ENCODE data around the gene ADTRP.

ADTRP gene

DNA sequence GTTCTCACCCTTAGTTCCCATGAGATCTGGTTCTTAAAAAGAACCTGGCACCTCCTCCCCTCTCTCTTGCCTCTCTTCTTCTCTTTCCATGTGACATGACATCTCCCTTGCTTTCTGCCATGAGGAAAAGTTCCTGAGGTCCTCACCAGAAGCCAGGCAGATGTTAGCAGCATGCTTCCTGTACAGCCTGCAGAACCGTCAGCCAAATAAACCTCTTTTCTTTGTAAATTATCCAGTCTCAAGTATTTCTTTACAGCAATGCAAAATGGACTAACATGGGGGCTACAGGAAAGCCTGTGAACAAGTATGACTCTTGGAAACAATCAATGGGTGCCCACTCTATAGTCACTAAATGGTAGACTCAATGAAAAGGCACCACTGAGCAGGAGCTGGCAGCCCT lies 34.5 kb downstream of the ADTRP start:
- no peak overlapping the region for H3K4me3 ChIP-seq (ENCODE audit: low read depth, low read length)
- H3K27me3 ChIP-seq (replicated peaks), result no peaks in the 10 kb centered on the region
- in situ Hi-C loops (cut with HindIII; ENCODE audit: low pct_ligation_motif_present, low sequenced_read_pairs), result no loop called here
- no peak for DNase-seq
- H3K36me3 ChIP-seq (replicated peaks), result no peaks in the 10 kb centered on the region
- TF ChIP-seq, protein P1, sequence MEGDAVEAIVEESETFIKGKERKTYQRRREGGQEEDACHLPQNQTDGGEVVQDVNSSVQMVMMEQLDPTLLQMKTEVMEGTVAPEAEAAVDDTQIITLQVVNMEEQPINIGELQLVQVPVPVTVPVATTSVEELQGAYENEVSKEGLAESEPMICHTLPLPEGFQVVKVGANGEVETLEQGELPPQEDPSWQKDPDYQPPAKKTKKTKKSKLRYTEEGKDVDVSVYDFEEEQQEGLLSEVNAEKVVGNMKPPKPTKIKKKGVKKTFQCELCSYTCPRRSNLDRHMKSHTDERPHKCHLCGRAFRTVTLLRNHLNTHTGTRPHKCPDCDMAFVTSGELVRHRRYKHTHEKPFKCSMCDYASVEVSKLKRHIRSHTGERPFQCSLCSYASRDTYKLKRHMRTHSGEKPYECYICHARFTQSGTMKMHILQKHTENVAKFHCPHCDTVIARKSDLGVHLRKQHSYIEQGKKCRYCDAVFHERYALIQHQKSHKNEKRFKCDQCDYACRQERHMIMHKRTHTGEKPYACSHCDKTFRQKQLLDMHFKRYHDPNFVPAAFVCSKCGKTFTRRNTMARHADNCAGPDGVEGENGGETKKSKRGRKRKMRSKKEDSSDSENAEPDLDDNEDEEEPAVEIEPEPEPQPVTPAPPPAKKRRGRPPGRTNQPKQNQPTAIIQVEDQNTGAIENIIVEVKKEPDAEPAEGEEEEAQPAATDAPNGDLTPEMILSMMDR (IDR thresholded peaks at IDR 0.05; ENCODE audit: low read depth, low read length, missing control alignments), result no peak
- no peak overlapping the region for H3K27ac ChIP-seq

GRCh38 chr6:11740875-11741274 lies 37.7 kb downstream of the ADTRP start:
- no peak for DNase-seq
- TF ChIP-seq, protein P1 (IDR thresholded peaks at IDR 0.05; ENCODE audit: low read depth, low read length, missing control alignments), result no peak
- in situ Hi-C loops (cut with HindIII; ENCODE audit: low pct_ligation_motif_present, low sequenced_read_pairs), result no loop called here

DNA sequence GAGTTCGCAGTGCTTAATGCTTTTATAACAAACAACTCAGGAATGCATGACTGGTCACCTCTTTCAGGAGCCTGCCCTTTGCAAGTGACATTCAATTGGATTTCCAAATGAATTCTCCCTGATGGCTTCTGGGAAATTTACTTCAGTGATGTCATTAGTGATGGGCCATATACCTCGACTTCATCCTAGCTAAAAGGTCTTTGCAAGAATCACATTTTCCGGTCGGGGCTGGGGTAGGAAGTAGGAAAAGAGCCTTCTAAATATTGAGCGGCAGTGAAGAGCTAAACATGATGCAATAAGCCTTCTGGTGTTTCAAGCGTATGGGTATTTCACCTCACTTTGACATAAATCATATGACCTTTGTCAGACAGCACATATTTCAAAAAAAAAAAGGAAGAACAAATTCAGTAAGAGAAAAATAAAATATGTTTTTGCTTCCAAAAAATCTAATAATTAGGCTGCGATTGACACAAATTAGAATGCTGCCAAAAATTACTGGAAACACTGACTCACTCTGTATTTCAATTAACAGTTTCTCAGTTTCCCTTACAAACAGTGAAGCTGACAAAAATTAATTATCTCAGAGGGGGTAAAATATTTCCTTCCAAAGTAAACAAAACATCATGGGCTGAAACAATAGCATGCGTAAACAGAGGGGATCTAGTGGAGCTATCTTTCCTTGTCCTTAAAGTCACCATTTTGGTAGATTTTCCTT lies 39.8 kb downstream of the ADTRP start:
- no peaks in the 10 kb centered on the region for H3K27me3 ChIP-seq (replicated peaks)
- TF ChIP-seq, protein P1 (IDR thresholded peaks at IDR 0.05; ENCODE audit: low read depth, low read length, missing control alignments), result no peak
- no peak overlapping the region for H3K4me3 ChIP-seq (ENCODE audit: low read depth, low read length)
- no peaks in the 10 kb centered on the region for H3K36me3 ChIP-seq (replicated peaks)
- in situ Hi-C loops (cut with HindIII; ENCODE audit: low pct_ligation_motif_present, low sequenced_read_pairs), result no loop called here
- no peak overlapping the region for H3K27ac ChIP-seq
- DNase-seq, result no peak

More at GRCh38 chr6:11740875-11741274, 37.7 kb downstream of the ADTRP start:
- no peak overlapping the region for H3K4me3 ChIP-seq (ENCODE audit: low read depth, low read length)
- H3K36me3 ChIP-seq (replicated peaks), result no peaks in the 10 kb centered on the region
- no peaks in the 10 kb centered on the region for H3K27me3 ChIP-seq (replicated peaks)
- no peak overlapping the region for H3K27ac ChIP-seq

DNA sequence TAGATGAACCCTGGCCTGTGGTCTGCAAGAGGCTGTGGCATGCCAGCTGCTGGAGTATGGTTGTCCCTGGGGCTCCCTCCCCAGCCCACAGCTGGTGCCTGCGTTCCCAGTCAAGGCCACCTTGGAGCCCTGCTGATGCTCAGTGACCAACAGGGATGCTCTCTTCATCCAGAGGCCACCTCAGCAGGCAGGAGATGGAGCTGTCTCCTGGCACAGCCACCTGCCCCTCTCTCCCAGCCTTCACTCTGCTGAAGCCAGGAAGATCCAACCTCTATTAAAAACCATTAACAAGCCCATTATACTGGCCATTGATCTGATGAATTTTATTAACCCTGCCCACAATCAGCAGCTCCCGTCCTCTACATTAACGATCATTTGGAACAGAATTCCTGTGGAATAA lies 40.4 kb downstream of the ADTRP start:
- TF ChIP-seq, protein P1 (IDR thresholded peaks at IDR 0.05; ENCODE audit: low read depth, low read length, missing control alignments), result no peak
- Histone ChIP-seq H3K36me3 (replicated peaks) (no peaks in the 10 kb centered on the region), H3K4me3 (ENCODE audit: low read depth, low read length) (no peak overlapping the region), H3K27ac (no peak overlapping the region), H3K27me3 (replicated peaks) (no peaks in the 10 kb centered on the region)
- in situ Hi-C loops (cut with HindIII; ENCODE audit: low pct_ligation_motif_present, low sequenced_read_pairs), result no loop called here
- no peak for DNase-seq

- Histone ChIP-seq H3K27me3 (replicated peaks) (no peaks in the 10 kb centered on the region), H3K27ac (no peak overlapping the region), H3K4me3 (ENCODE audit: low read depth, low read length) (no peak overlapping the region), H3K36me3 (replicated peaks) (no peaks in the 10 kb centered on the region)
- DNase-seq, result no peak
- TF ChIP-seq, protein P1 (IDR thresholded peaks at IDR 0.05; ENCODE audit: low read depth, low read length, missing control alignments), result no peak
- in situ Hi-C loops (cut with HindIII; ENCODE audit: low pct_ligation_motif_present, low sequenced_read_pairs), result no loop called here
Measured at GRCh38 chr6:11736601-11737000, 42.0 kb downstream of the ADTRP start.

All from brain microvascular endothelial cell (primary cell).